H1 (cell line): Measurements from ENCODE around the gene ZIC1. TPM values are rescaled to one million over a fixed set of nuclear protein-coding genes. Genes with fewer than 3 reads are reported as not detected.

ENCODE experiments used
- CTCF ChIA-PET: fragments of 300-600 bp; sonication (Branson Sonifier 250); formaldehyde crosslinking; loops from one replicate; lab custom pipeline; 2021; ENCODE audit not compliant: partially characterized antibody; lab: Charles Lee
- POLR2A ChIA-PET: fragments of 300-600 bp; sonication (Branson Sonifier 250); formaldehyde crosslinking; loops from one replicate; lab custom pipeline; 2021; ENCODE audit warnings: inconsistent platforms; ENCODE audit not compliant: partially characterized antibody; lab: Charles Lee
- DNase-seq, 2 experiments: peaks; one replicate each; pipeline versions ENCODE4 v3.0.0 to v3.0.0-alpha.2; 2010 to 2022; ENCODE audit warnings: low spot score in 2 of 2, low read depth in 1 of 2, mixed read lengths in 1 of 2
- FAIRE-seq: peaks from 2 replicates; lab custom pipeline; 2011; peaks lifted over from hg19 to GRCh38; lab: Jason Lieb, UNC
- H2AFZ ChIP-seq: 2 replicates; pipeline ENCODE4 v1.8.1; 2012; ENCODE audit warnings: low read length, inconsistent platforms
- H2AK5ac ChIP-seq: 2 replicates; pipeline ENCODE4 v1.6.1; 2013; ENCODE audit warnings: low read depth, low read length
- H2BK120ac ChIP-seq: replicated peaks from 2 replicates; pipeline ENCODE3; 2013; ENCODE audit warnings: low read depth, low read length, inconsistent platforms
- H2BK12ac ChIP-seq: 2 replicates; pipeline ENCODE4 v1.6.1; 2013; ENCODE audit warnings: low read depth, low read length
- H2BK15ac ChIP-seq: 2 replicates; pipeline ENCODE4 v1.6.1; 2013; ENCODE audit warnings: low read length
- H2BK20ac ChIP-seq: 2 replicates; pipeline ENCODE4 v1.6.1; 2013; ENCODE audit warnings: low read length
- H2BK5ac ChIP-seq: 2 replicates; pipeline ENCODE4 v1.6.1; 2013; ENCODE audit warnings: low read depth, low read length
- H3K14ac ChIP-seq: 2 replicates; pipeline ENCODE4 v1.6.1; 2013; ENCODE audit warnings: inconsistent platforms; ENCODE audit not compliant: insufficient read length
- H3K18ac ChIP-seq: 2 replicates; pipeline ENCODE4 v1.6.1; 2013; ENCODE audit warnings: low read length; ENCODE audit errors: extremely low read depth
- H3K23ac ChIP-seq: 2 replicates; pipeline ENCODE4 v1.6.1; 2013; ENCODE audit warnings: inconsistent platforms; ENCODE audit not compliant: insufficient read length
- H3K23me2 ChIP-seq: 2 replicates; pipeline ENCODE4 v1.6.1; 2013; ENCODE audit warnings: low read depth, low read length
- H3K27ac ChIP-seq: 2 replicates; pipeline ENCODE4 v1.6.1; 2011; ENCODE audit warnings: low read depth, low read length, inconsistent platforms
- H3K27me3 ChIP-seq, 4 experiments: replicated peaks in 1 of 4; 1 replicate in 1 of 4; 2 replicates in 3 of 4; pipeline versions ENCODE4 v1.6.1 to v1.8.1; 2011 to 2013; ENCODE audit warnings: low read length in 3 of 4, mild to moderate bottlenecking in 3 of 4, inconsistent platforms in 2 of 4, mixed read lengths in 2 of 4, moderate library complexity in 1 of 4; ENCODE audit not compliant: control insufficient read depth in 3 of 4, insufficient read depth in 3 of 4; ENCODE audit errors: extremely low read depth in 1 of 4
- H3K36me3 ChIP-seq, 4 experiments: 2 replicates each; pipeline versions ENCODE4 v1.6.1 to v1.8.1; 2011 to 2013; ENCODE audit warnings: mild to moderate bottlenecking in 4 of 4, low read length in 3 of 4, moderate library complexity in 2 of 4, control low read depth in 1 of 4, inconsistent platforms in 1 of 4; ENCODE audit not compliant: insufficient read depth in 4 of 4, control insufficient read depth in 2 of 4
- H3K4ac ChIP-seq: replicated peaks from 2 replicates; pipeline ENCODE3; 2013; ENCODE audit warnings: low read length, low read depth, mixed read lengths, inconsistent platforms; ENCODE audit not compliant: insufficient read length
- H3K4me1 ChIP-seq, 4 experiments: replicated peaks in 1 of 4; 1 replicate in 1 of 4; 2 replicates in 3 of 4; pipeline versions ENCODE4 v1.6.1 to v1.8.1; 2011 to 2013; ENCODE audit warnings: low read length in 3 of 4, inconsistent platforms in 2 of 4, mixed read lengths in 1 of 4; ENCODE audit not compliant: insufficient read depth in 4 of 4, control insufficient read depth in 3 of 4
- H3K4me2 ChIP-seq, 2 experiments: 2 replicates each; pipeline versions ENCODE4 v1.6.1 to v1.8.1; 2011 to 2013; ENCODE audit warnings: low read depth in 2 of 2, low read length in 2 of 2, control low read depth in 1 of 2, inconsistent platforms in 1 of 2, mild to moderate bottlenecking in 1 of 2; ENCODE audit not compliant: insufficient read depth in 1 of 2
- H3K4me3 ChIP-seq, 4 experiments: fragments of 200-600, 300-600 bp in 1 of 4; sonication (generic), shearing (Covaris generic), sonication (Bioruptor Twin) in 1 of 4; 2 replicates each; pipeline versions ENCODE4 v1.5.1 to v1.8.1; 2011 to 2016; ENCODE audit warnings: low read length in 4 of 4, low read depth in 3 of 4, control low read depth in 2 of 4, inconsistent platforms in 2 of 4, mild to moderate bottlenecking in 2 of 4, mixed read lengths in 1 of 4, moderate library complexity in 1 of 4; ENCODE audit not compliant: insufficient read depth in 2 of 4; ENCODE audit errors: extremely low read depth in 1 of 4
- H3K56ac ChIP-seq: replicated peaks from 2 replicates; pipeline ENCODE3; 2013; ENCODE audit warnings: low read depth, mild to moderate bottlenecking, mixed read lengths, low read length, inconsistent platforms; ENCODE audit not compliant: insufficient read length
- H3K79me1 ChIP-seq: 2 replicates; pipeline ENCODE4 v1.6.1; 2013; ENCODE audit warnings: low read depth, low read length, control low read depth
- H3K79me2 ChIP-seq, 2 experiments: 2 replicates each; pipeline versions ENCODE4 v1.6.1 to v1.8.1; 2012 to 2013; ENCODE audit warnings: low read length in 2 of 2, mild to moderate bottlenecking in 2 of 2, inconsistent platforms in 1 of 2; ENCODE audit not compliant: insufficient read depth in 2 of 2, control insufficient read depth in 1 of 2
- H3K9ac ChIP-seq, 4 experiments: replicated peaks in 1 of 4; 1 replicate in 1 of 4; 2 replicates in 3 of 4; pipeline versions ENCODE4 v1.6.1 to v1.8.1; 2011 to 2013; ENCODE audit warnings: low read depth in 3 of 4, low read length in 3 of 4, control low read depth in 2 of 4, mild to moderate bottlenecking in 2 of 4, moderate library complexity in 2 of 4, inconsistent platforms in 1 of 4; ENCODE audit errors: extremely low read depth in 1 of 4
- H3K9me3 ChIP-seq, 2 experiments: 2 replicates each; pipeline versions ENCODE4 v1.6.1 to v1.8.1; 2012 to 2013; ENCODE audit warnings: mild to moderate bottlenecking in 2 of 2, moderate library complexity in 2 of 2, control low read depth in 1 of 2, inconsistent platforms in 1 of 2, low read depth in 1 of 2, low read length in 1 of 2, mixed read lengths in 1 of 2; ENCODE audit not compliant: insufficient read depth in 2 of 2
- H4K20me1 ChIP-seq, 2 experiments: replicated peaks in 1 of 2; 2 replicates each; pipeline versions ENCODE3 to v1.8.1; 2011 to 2013; ENCODE audit warnings: inconsistent platforms in 2 of 2, low read length in 2 of 2, mild to moderate bottlenecking in 1 of 2; ENCODE audit not compliant: insufficient read depth in 2 of 2, control insufficient read depth in 1 of 2
- H4K5ac ChIP-seq: 2 replicates; pipeline ENCODE4 v1.6.1; 2013; ENCODE audit warnings: low read length, low read depth, mixed read lengths, inconsistent platforms; ENCODE audit not compliant: insufficient read length
- H4K8ac ChIP-seq: 2 replicates; pipeline ENCODE4 v1.8.0; 2013; ENCODE audit warnings: mild to moderate bottlenecking, moderate library complexity, low read length, inconsistent platforms; ENCODE audit not compliant: insufficient read depth; ENCODE audit errors: extremely low read depth
- H4K91ac ChIP-seq: replicated peaks from 2 replicates; pipeline ENCODE3; 2013; ENCODE audit warnings: low read length, mixed read lengths, inconsistent platforms; ENCODE audit not compliant: insufficient read length
- CBX5 ChIP-seq: fragments of 300-800, 300-1000 bp; sonication (generic); IDR thresholded peaks from 2 replicates; pipeline ENCODE4 v1.7.1; 2016; ENCODE audit warnings: antibody characterized with exemption, low read length, low read depth
- CTBP2 ChIP-seq: IDR thresholded peaks from 2 replicates; pipeline ENCODE4 v1.7.0; 2011; ENCODE audit warnings: borderline replicate concordance, mild to moderate bottlenecking, moderate library complexity, mixed read lengths, low read length; ENCODE audit not compliant: insufficient read depth, insufficient read length
- NANOG ChIP-seq: IDR thresholded peaks from 2 replicates; pipeline ENCODE4 v1.6.1; 2011; ENCODE audit warnings: low read length, low read depth, mild to moderate bottlenecking, inconsistent platforms; ENCODE audit not compliant: insufficient read depth, poor library complexity, severe bottlenecking
- POLR2A ChIP-seq, 2 experiments: IDR thresholded peaks; 1 replicate in 1 of 2; 2 replicates in 1 of 2; pipeline ENCODE4 v1.6.1; 2011; ENCODE audit warnings: low read depth in 2 of 2, low read length in 2 of 2, mild to moderate bottlenecking in 2 of 2; ENCODE audit errors: control extremely low read depth in 1 of 2
- RAD21 ChIP-seq, 2 experiments: IDR thresholded peaks in 1 of 2; conservative IDR thresholded peaks in 1 of 2; 2 replicates each; pipeline ENCODE4 v1.6.1; 2011; ENCODE audit warnings: low read depth in 2 of 2, low read length in 2 of 2, improper control_type of control experiment in 1 of 2, inconsistent platforms in 1 of 2, mild to moderate bottlenecking in 1 of 2, moderate library complexity in 1 of 2
- RNF2 ChIP-seq: fragments of 200-900, 300-1000 bp; sonication (generic); IDR thresholded peaks from 2 replicates; pipeline ENCODE4 v1.7.1; 2016; ENCODE audit warnings: borderline replicate concordance, low read depth, mild to moderate bottlenecking, antibody characterized with exemption, low read length; ENCODE audit not compliant: poor library complexity, severe bottlenecking; ENCODE audit errors: missing control alignments
- TEAD4 ChIP-seq: IDR thresholded peaks from 2 replicates; pipeline ENCODE4 v1.6.1; 2012; ENCODE audit warnings: low read depth, low read length, inconsistent platforms, mixed read lengths
- WGBS, 2 experiments: shearing (Covaris generic) in 1 of 2; methylation state at CpG; one replicate each; pipeline versions ENCODE4 v1.1.6 to v1.1.7; 2013 to 2015; ENCODE audit warnings: low lambda C conversion rate in 2 of 2, mixed read lengths in 2 of 2, inconsistent platforms in 1 of 2, low coverage in 1 of 2, missing lambda C conversion rate in 1 of 2; ENCODE audit not compliant: insufficient replicate concordance in 2 of 2, insufficient coverage in 1 of 2, insufficient read length in 1 of 2; ENCODE audit errors: extremely low coverage in 1 of 2, missing lambda C conversion rate in 1 of 2; 5-methylcytosine and 5-hydroxymethylcytosine counted together
- polyA plus RNA-seq, 7 experiments: library from polyadenylated mRNA; depleted of rRNA in 3 of 7; stranded (reverse) in 5 of 7; unstranded in 2 of 7; fragments of >200 nt in 5 of 7; fragments of 200-250 nt in 2 of 7; gene quantifications; 1 replicate in 5 of 7; 2 replicates in 1 of 7; 4 replicates in 1 of 7; pipeline versions ENCODE4 v1.2.1 to v1.2.3, GENCODE V29; 2011 to 2013; ENCODE audit warnings: missing spikeins in 2 of 7, mixed read lengths in 2 of 7
- total RNA-seq: library from RNA; stranded (reverse); fragmentation: NEBNext Ultra II Directional; extraction: Animal tissue kit (Norgen Biotek cat#: 25700); gene quantifications from 2 replicates; pipeline ENCODE4 v1.2.1, GENCODE V29; 2021

ZIC1 gene
- total and polyA plus RNA-seq, 2 of the 8 experiments (the other 6 are each of a cell fraction or from before 2014, with no cell fraction given) = 0.80 to 2.2 TPM

DNA sequence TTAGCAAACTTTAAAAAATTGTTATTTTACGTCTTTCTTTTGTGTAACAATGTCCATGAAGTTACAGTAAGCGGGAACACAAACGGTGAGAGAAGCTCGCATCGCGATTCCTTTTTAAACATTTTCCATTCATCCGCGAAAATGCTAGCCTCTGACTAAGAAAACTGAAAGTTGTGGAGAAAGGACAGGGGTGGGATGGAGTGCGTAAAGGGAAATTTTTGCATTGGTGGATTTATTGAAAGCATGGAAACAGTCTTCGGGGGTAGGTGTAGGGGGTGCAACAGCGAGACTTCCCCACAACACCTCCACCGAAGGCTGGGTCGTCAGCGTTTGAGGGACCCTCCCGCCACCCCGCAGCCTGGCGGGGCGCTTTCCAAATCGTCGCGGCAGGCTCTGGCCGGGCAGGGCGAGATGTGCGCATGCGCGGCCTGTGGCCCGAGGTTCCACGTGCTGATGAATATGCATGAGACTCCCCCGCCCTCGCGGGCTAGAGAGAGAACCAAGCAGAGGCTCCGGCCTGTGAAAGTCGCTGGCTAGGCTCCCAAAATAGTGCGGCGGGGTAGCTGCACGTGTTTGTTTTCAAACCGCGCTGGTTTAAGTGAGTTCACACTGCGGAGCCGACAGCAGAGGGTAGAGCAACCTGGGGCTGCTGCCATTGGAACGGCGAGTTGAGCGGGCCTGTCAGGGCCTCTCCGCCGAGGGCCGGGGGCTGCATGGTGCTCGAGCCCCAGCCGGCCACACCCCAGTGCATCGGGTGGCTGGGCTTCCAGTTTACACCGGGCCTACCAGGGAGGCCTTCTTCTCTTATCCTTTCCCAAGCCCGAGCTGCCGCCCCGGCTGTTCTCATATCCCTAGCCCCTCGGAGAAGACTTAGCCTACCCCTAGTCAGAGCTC, 9.9 kb downstream of the ZIC1 start:
- peak overlapping the region; percentile 68 to 88 for H3K4me2 ChIP-seq
- no peak overlapping the region for H3K27ac ChIP-seq
- H2AK5ac ChIP-seq = no peak overlapping the region
- H2BK20ac ChIP-seq = 0 out of 2 replicates have a peak overlapping the region, but pooled peaks have one; percentile 68
- H4K5ac ChIP-seq = no peak overlapping the region
- H4K91ac ChIP-seq = no peak overlapping the region
- DNase-seq (peak; percentile 92 to 94), FAIRE-seq (peak; percentile 92)
- peak overlapping the region; percentile 19; the same call in 1 of the 2 replicates for H4K8ac ChIP-seq
- no peak overlapping the region for H3K4ac ChIP-seq
- H3K79me2 ChIP-seq = no peaks in the 10 kb centered on the region
- 1% methylated on average over 53 of the region's 54 CpGs; no CpG with 5 or more reads in 1 of the 2 experiments for WGBS, 2 experiments
- no peaks in the 10 kb centered on the region for H3K79me1 ChIP-seq
- H3K18ac ChIP-seq = no peak overlapping the region
- H2BK15ac ChIP-seq = no peak overlapping the region
- POLR2A ChIA-PET = interaction anchor here (0.6 to 1.7 kb wide), 6 partner anchors 21 to 65 kb away, joined by 3 to 4 read pairs (median 3); no protein-coding TSS in a partner anchor
- peaks cover 80 to 99% (median 90%) of the 10 kb centered on the region in 4 experiments for H3K27me3 ChIP-seq
- H2BK12ac ChIP-seq = no peak overlapping the region
- no peak overlapping the region for H2AFZ ChIP-seq
- peaks cover 0 to 3% (median 0%) of the 10 kb centered on the region in 4 experiments; a peak in 1 of 8 replicates for H3K36me3 ChIP-seq
- peak overlapping the region in 1 of 4 experiments; percentile 8; a peak in 1 of 7 replicates for H3K9ac ChIP-seq
- peaks cover 6% of the 10 kb centered on the region; the same call in 1 of the 2 replicates for H3K23me2 ChIP-seq
- H3K23ac ChIP-seq = no peak overlapping the region
- no peak overlapping the region for H3K14ac ChIP-seq
- H4K20me1 ChIP-seq = peaks cover 5 to 9% of the 10 kb centered on the region in 2 experiments
- peaks cover 13 to 33% (median 16%) of the 10 kb centered on the region in 4 experiments for H3K4me1 ChIP-seq
- CTCF ChIA-PET = interaction anchor here (1.2 to 17.2 kb wide), 5 partner anchors 26 to 299 kb away, joined by 3 to 485 read pairs (median 6); partner anchors contain the start of gene ZIC4
- peak overlapping the region; percentile 38 to 58 (median 44) for H3K4me3 ChIP-seq
- no peak overlapping the region for H3K56ac ChIP-seq
- no peak overlapping the region for H2BK5ac ChIP-seq
- no peaks in the 10 kb centered on the region for H3K9me3 ChIP-seq
- H2BK120ac ChIP-seq = no peak overlapping the region
- TF ChIP-seq NANOG (no peak), POLR2A (IDR thresholded peaks at IDR 0.05; ENCODE audit: control extremely low read depth in 1 of 2, low read depth in 2 of 2, low read length in 2 of 2) (no peak), CBX5 (no peak), RNF2 (peak; percentile 50), TEAD4 (no peak), RAD21 (IDR thresholded peaks at IDR 0.05 in 1 of 2, conservative IDR thresholded peaks at IDR 0.05 in 1 of 2; ENCODE audit: low read depth in 2 of 2, low read length in 2 of 2) (no peak), CTBP2 (peak; percentile 41)
